HEK293T (cell line): ENCODE data around the gene NELFA.

Source experiments
- FOXA1 ChIP-seq: fragments of 450-650 bp; IDR thresholded peaks from 2 replicates; pipeline ENCODE4 v1.6.1; 2016; ENCODE audit warnings: mild to moderate bottlenecking
- FOXM1 ChIP-seq: fragments of 450-650 bp; IDR thresholded peaks from 2 replicates; pipeline ENCODE4 v1.6.1; 2017; ENCODE audit warnings: mild to moderate bottlenecking, borderline replicate concordance
- L3MBTL2 ChIP-seq: fragments of 450-650 bp; conservative IDR thresholded peaks from 2 replicates; pipeline ENCODE4 v1.6.1; 2016; ENCODE audit warnings: mild to moderate bottlenecking
- PKNOX1 ChIP-seq: fragments of 450-650 bp; IDR thresholded peaks from 2 replicates; pipeline ENCODE4 v1.6.1; 2016
- SUZ12 ChIP-seq: fragments of 450-650 bp; IDR thresholded peaks from 2 replicates; pipeline ENCODE4 v1.6.1; 2016; ENCODE audit warnings: mild to moderate bottlenecking

DNA sequence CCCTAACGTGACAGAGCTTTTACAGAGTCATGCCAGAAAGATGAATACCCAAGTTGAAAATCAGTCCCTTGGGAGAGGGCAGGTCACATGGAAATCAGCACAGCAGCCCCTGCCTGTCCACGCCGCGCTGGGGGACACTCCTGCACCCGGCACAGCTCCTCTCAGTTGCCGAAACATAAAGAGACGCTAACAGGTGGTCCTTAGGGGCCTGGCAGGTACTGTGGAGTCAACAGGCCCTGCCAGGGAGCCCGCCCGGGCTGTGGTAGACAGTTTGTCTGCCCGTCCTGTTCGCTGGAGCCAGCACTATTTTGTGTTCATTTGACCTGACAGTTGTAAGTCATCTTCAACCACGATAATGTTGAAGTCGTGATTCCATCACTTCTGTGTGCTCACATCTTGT is 30.5 kb downstream of the NELFA start:
- TF ChIP-seq SUZ12 = no peak
- TF ChIP-seq FOXM1 = no peak
- no peak for TF ChIP-seq L3MBTL2
- no peak for TF ChIP-seq FOXA1
- no peak for TF ChIP-seq PKNOX1
